K562 (cell line): ENCODE results near the gene SLC38A1. TPM values are rescaled to one million over a fixed set of nuclear protein-coding genes. Genes with fewer than 3 reads are reported as not detected.

Source experiments
- DDX20 ChIP-seq: fragments of 450-650 bp; IDR thresholded peaks from 2 replicates; pipeline ENCODE4 v1.6.1; 2016; ENCODE audit warnings: missing genetic modification characterization, low read depth, mild to moderate bottlenecking, missing compliant biosample characterization, moderate library complexity
- ELF4 ChIP-seq: fragments of 450-650 bp; formaldehyde crosslinking; IDR thresholded peaks from 2 replicates; pipeline ENCODE4 v1.4.0; 2022; ENCODE audit warnings: missing genetic modification characterization
- HMG20A ChIP-seq: fragments of 450-650 bp; formaldehyde crosslinking; conservative IDR thresholded peaks from 2 replicates; pipeline ENCODE4 v1.4.0; 2020; ENCODE audit warnings: mild to moderate bottlenecking, mixed read lengths
- HMGXB4 ChIP-seq: sonication (generic); formaldehyde crosslinking; IDR thresholded peaks from 2 replicates; pipeline ENCODE4 v1.8.1; 2023; ENCODE audit warnings: mild to moderate bottlenecking, missing genetic modification reagents
- PCBP2 ChIP-seq: fragments of 200-400 bp; formaldehyde crosslinking; IDR thresholded peaks from 2 replicates; pipeline ENCODE4 v1.6.1; 2018; ENCODE audit warnings: low read length, low read depth, mild to moderate bottlenecking, moderate library complexity; ENCODE audit not compliant: poor library complexity, severe bottlenecking
- POLR2B ChIP-seq: fragments of 450-650 bp; IDR thresholded peaks from 2 replicates; pipeline ENCODE4 v1.6.1; 2018; ENCODE audit warnings: low read depth; ENCODE audit not compliant: partially characterized antibody
- SETDB1 ChIP-seq: IDR thresholded peaks from one replicate; pipeline ENCODE4 v1.6.1; 2012; ENCODE audit warnings: low read length, control low read depth, inconsistent platforms
- SMARCC2 ChIP-seq: fragments of 450-650 bp; IDR thresholded peaks from 2 replicates; pipeline ENCODE4 v1.6.1; 2017; ENCODE audit warnings: antibody characterized with exemption, moderate library complexity, mild to moderate bottlenecking, low read depth
- STAT5B ChIP-seq: fragments of 250-450 bp; sonication (Bioruptor Pico); IDR thresholded peaks from 2 replicates; pipeline ENCODE4 v1.8.0; 2021; ENCODE audit warnings: mild to moderate bottlenecking, inconsistent platforms
- WHSC1 ChIP-seq: IDR thresholded peaks from one replicate; pipeline ENCODE4 v1.6.1; 2012; ENCODE audit warnings: low read length, control low read depth, inconsistent platforms
- XRCC5 ChIP-seq: fragments of 200-400 bp; formaldehyde crosslinking; IDR thresholded peaks from 2 replicates; pipeline ENCODE4 v1.6.1; 2017; ENCODE audit warnings: low read depth, mild to moderate bottlenecking, low read length
- ZBTB2 ChIP-seq: fragments of 450-650 bp; IDR thresholded peaks from 2 replicates; pipeline ENCODE4 v1.6.1; 2016; ENCODE audit warnings: antibody characterized with exemption
- ZNF175 ChIP-seq: fragments of 200-800 bp; sonication (Bioruptor generic); IDR thresholded peaks from 2 replicates; pipeline ENCODE4 v1.6.1; 2016; ENCODE audit warnings: low read depth, mild to moderate bottlenecking, missing genetic modification characterization, missing compliant biosample characterization
- polyA plus RNA-seq, 8 experiments: library from polyadenylated mRNA; depleted of rRNA in 4 of 8; stranded (reverse) in 5 of 8; unstranded in 3 of 8; fragments of >200 nt; fragmentation: Nextera tagmentation in 2 of 8; fragmentation: Illumina TruSeq in 1 of 8; extraction: Ambion mirVana in 2 of 8; extraction: Trizol in 1 of 8; gene quantifications; 2 replicates each; pipeline versions ENCODE4 v1.2.1 to v1.2.3, GENCODE V29; 2011 to 2014; ENCODE audit warnings: inconsistent platforms in 1 of 8, missing spikeins in 1 of 8
- total RNA-seq, 7 experiments: library from RNA; depleted of rRNA in 6 of 7; stranded (reverse); fragments of >200 nt in 6 of 7; fragmentation: Illumina TruSeq in 2 of 7; extraction: Trizol in 2 of 7; gene quantifications; 2 replicates each; pipeline versions ENCODE4 v1.2.1 to v1.2.3, GENCODE V29; 2011 to 2021; ENCODE audit warnings: low replicate concordance in 1 of 7
- TF ChIP-seq, protein P1 (sequence below): fragments of 200-800 bp; sonication (Bioruptor generic); IDR thresholded peaks from 2 replicates; pipeline ENCODE4 v1.6.1; 2017; ENCODE audit warnings: missing genetic modification characterization, missing compliant biosample characterization
- TF ChIP-seq, protein P2 (sequence below): fragments of 450-650 bp; IDR thresholded peaks from 2 replicates; pipeline ENCODE4 v1.6.1; 2017; ENCODE audit warnings: antibody characterized with exemption, mild to moderate bottlenecking
- TF ChIP-seq, protein P3 (sequence below): sonication (generic); formaldehyde crosslinking; IDR thresholded peaks from 2 replicates; pipeline ENCODE4 v1.8.0; 2022; ENCODE audit warnings: missing genetic modification reagents, mild to moderate bottlenecking, borderline replicate concordance

SLC38A1 gene
- total and polyA plus RNA-seq, 9 of the 15 experiments (the other 6 are each of a cell fraction or from before 2014, with no cell fraction given): 51.9 to 112 (median 75.0) TPM

DNA sequence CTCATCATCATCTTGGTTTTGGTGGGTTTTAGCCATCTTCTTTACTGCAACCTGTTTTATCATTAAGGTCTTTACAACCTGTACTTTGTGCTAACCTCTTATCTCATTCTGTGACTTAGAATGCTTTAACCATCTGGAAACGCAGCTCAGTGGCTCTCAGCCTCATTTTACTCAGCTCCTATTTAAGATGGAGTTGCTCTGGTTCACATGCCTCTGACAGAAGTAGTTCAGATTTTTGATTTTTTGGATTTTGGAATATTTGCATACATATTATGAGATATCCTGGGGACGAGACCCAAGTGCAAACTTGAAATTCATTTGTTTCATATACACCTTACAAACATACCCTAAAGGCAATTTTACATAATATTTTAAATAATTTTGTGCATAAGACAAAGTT lies 10.7 kb downstream of the SLC38A1 start (continued):
- TF ChIP-seq, protein P1, sequence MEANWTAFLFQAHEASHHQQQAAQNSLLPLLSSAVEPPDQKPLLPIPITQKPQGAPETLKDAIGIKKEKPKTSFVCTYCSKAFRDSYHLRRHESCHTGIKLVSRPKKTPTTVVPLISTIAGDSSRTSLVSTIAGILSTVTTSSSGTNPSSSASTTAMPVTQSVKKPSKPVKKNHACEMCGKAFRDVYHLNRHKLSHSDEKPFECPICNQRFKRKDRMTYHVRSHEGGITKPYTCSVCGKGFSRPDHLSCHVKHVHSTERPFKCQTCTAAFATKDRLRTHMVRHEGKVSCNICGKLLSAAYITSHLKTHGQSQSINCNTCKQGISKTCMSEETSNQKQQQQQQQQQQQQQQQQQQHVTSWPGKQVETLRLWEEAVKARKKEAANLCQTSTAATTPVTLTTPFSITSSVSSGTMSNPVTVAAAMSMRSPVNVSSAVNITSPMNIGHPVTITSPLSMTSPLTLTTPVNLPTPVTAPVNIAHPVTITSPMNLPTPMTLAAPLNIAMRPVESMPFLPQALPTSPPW (CRISPR knock-in tag): no peak
- TF ChIP-seq HMG20A (CRISPR knock-in tag): no peak
- TF ChIP-seq ZNF175 (CRISPR knock-in tag): peak; percentile 75
- TF ChIP-seq PCBP2: no peak
- no peak for TF ChIP-seq XRCC5
- TF ChIP-seq HMGXB4: no peak
- peak; percentile 44; the same call in 1 of the 2 replicates for TF ChIP-seq STAT5B (CRISPR knock-in tag)
- TF ChIP-seq SMARCC2: no peak
- no peak for TF ChIP-seq WHSC1
- TF ChIP-seq, protein P2, sequence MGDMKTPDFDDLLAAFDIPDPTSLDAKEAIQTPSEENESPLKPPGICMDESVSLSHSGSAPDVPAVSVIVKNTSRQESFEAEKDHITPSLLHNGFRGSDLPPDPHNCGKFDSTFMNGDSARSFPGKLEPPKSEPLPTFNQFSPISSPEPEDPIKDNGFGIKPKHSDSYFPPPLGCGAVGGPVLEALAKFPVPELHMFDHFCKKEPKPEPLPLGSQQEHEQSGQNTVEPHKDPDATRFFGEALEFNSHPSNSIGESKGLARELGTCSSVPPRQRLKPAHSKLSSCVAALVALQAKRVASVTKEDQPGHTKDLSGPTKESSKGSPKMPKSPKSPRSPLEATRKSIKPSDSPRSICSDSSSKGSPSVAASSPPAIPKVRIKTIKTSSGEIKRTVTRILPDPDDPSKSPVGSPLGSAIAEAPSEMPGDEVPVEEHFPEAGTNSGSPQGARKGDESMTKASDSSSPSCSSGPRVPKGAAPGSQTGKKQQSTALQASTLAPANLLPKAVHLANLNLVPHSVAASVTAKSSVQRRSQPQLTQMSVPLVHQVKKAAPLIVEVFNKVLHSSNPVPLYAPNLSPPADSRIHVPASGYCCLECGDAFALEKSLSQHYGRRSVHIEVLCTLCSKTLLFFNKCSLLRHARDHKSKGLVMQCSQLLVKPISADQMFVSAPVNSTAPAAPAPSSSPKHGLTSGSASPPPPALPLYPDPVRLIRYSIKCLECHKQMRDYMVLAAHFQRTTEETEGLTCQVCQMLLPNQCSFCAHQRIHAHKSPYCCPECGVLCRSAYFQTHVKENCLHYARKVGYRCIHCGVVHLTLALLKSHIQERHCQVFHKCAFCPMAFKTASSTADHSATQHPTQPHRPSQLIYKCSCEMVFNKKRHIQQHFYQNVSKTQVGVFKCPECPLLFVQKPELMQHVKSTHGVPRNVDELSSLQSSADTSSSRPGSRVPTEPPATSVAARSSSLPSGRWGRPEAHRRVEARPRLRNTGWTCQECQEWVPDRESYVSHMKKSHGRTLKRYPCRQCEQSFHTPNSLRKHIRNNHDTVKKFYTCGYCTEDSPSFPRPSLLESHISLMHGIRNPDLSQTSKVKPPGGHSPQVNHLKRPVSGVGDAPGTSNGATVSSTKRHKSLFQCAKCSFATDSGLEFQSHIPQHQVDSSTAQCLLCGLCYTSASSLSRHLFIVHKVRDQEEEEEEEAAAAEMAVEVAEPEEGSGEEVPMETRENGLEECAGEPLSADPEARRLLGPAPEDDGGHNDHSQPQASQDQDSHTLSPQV: peak; percentile 96
- TF ChIP-seq, protein P3, sequence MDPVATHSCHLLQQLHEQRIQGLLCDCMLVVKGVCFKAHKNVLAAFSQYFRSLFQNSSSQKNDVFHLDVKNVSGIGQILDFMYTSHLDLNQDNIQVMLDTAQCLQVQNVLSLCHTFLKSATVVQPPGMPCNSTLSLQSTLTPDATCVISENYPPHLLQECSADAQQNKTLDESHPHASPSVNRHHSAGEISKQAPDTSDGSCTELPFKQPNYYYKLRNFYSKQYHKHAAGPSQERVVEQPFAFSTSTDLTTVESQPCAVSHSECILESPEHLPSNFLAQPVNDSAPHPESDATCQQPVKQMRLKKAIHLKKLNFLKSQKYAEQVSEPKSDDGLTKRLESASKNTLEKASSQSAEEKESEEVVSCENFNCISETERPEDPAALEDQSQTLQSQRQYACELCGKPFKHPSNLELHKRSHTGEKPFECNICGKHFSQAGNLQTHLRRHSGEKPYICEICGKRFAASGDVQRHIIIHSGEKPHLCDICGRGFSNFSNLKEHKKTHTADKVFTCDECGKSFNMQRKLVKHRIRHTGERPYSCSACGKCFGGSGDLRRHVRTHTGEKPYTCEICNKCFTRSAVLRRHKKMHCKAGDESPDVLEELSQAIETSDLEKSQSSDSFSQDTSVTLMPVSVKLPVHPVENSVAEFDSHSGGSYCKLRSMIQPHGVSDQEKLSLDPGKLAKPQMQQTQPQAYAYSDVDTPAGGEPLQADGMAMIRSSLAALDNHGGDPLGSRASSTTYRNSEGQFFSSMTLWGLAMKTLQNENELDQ (CRISPR knock-in tag): no peak
- no peak for TF ChIP-seq ZBTB2
- no peak for TF ChIP-seq POLR2B
- TF ChIP-seq ELF4 (CRISPR knock-in tag): no peak
- TF ChIP-seq DDX20: peak; percentile 90
- TF ChIP-seq SETDB1: no peak
